K562 (cell line): ENCODE results near the gene UVRAG. TPM values are rescaled to one million over a fixed set of nuclear protein-coding genes. Genes with fewer than 3 reads are reported as not detected.
A peak's percentile ranks its signal among the peaks of the same experiment; 100 is the strongest.

Experiments
- ATAC-seq: fragments of 200-7000 bp; cut with Tn5 transposase; 3 replicates; pipeline ENCODE4 v1.9.1; 2020; ENCODE audit warnings: moderate library complexity
- Bru-seq: library from RNA; stranded (reverse); fragments of 400-500 nt; gene quantifications from one replicate; lab custom pipeline; 2021; lab: Mats Ljungman, UMichigan
- BruChase-seq, 2 experiments: library from RNA; stranded (reverse); fragments of 400-500 nt; gene quantifications; one replicate each; lab custom pipeline; 2021; lab: Mats Ljungman, UMichigan
- BruUV-seq: library from RNA; stranded (reverse); fragments of 400-500 nt; replicated peaks from 2 replicates; lab custom pipeline; 2021; lab: Mats Ljungman, UMichigan
- CTCF ChIA-PET: fragments of 300-600 bp; formaldehyde crosslinking; extraction: SDS; loops from one replicate; lab custom pipeline; 2021; ENCODE audit warnings: low intra/inter-chr PET ratio; lab: Yijun Ruan, JAX
- POLR2A ChIA-PET: fragments of 300-600, 350-650 bp; sonication (Branson Sonifier 250); formaldehyde crosslinking; extraction: SDS; loops from one replicate; lab custom pipeline; 2021; ENCODE audit warnings: antibody characterized with exemption, inconsistent platforms; lab: Yijun Ruan, JAX
- DNase-seq, 4 experiments: peaks; one replicate each; pipeline versions ENCODE4 v3.0.0 to v3.0.0-alpha.2; 2011 to 2018; ENCODE audit warnings: low spot score in 3 of 4, mixed read lengths in 3 of 4; ENCODE audit errors: extremely low read depth in 1 of 4
- FAIRE-seq: peaks from 2 replicates; lab custom pipeline; 2011; peaks lifted over from hg19 to GRCh38; lab: Jason Lieb, UNC
- H2AFZ ChIP-seq: 2 replicates; pipeline ENCODE4 v1.6.0; 2011; ENCODE audit warnings: low read depth, low read length, control low read depth, inconsistent platforms
- H3K27ac ChIP-seq: fragments of 200-600 bp; 3 replicates; pipeline ENCODE4 v1.8.0; 2011; ENCODE audit warnings: low read depth, mild to moderate bottlenecking, control low read depth, inconsistent platforms, low read length, moderate library complexity, mixed read lengths; ENCODE audit errors: extremely low read depth
- H3K27me3 ChIP-seq, 2 experiments: fragments of 300-600 bp in 1 of 2; 2 replicates in 1 of 2; 3 replicates in 1 of 2; pipeline versions ENCODE4 v1.6.0 to v1.8.0; 2011; ENCODE audit warnings: inconsistent platforms in 2 of 2, low read length in 2 of 2, mild to moderate bottlenecking in 1 of 2, mixed read lengths in 1 of 2, moderate library complexity in 1 of 2; ENCODE audit not compliant: control insufficient read depth in 2 of 2, insufficient read depth in 2 of 2
- H3K36me3 ChIP-seq: fragments of 300-600 bp; 3 replicates; pipeline ENCODE4 v1.8.0; 2011; ENCODE audit warnings: mild to moderate bottlenecking, low read length, inconsistent platforms; ENCODE audit not compliant: control insufficient read depth, insufficient read depth
- H3K4me1 ChIP-seq, 2 experiments: fragments of 200-600 bp in 1 of 2; replicated peaks in 1 of 2; 2 replicates in 1 of 2; 3 replicates in 1 of 2; pipeline versions ENCODE4 v1.5.1 to v1.8.0; 2011; ENCODE audit warnings: inconsistent platforms in 2 of 2, low read length in 2 of 2, mild to moderate bottlenecking in 1 of 2, mixed read lengths in 1 of 2, moderate library complexity in 1 of 2; ENCODE audit not compliant: control insufficient read depth in 2 of 2, insufficient read depth in 2 of 2
- H3K4me2 ChIP-seq: 2 replicates; pipeline ENCODE4 v1.6.1; 2011; ENCODE audit warnings: low read length, control low read depth, inconsistent platforms, mixed read lengths; ENCODE audit not compliant: insufficient read depth
- H3K4me3 ChIP-seq: fragments of 200-600 bp; sonication (generic), shearing (Covaris generic); 2 replicates; pipeline ENCODE4 v1.5.1; 2016; ENCODE audit warnings: control low read depth, inconsistent platforms
- H3K79me2 ChIP-seq: fragments of 200-600 bp; 3 replicates; pipeline ENCODE4 v1.8.0; 2011; ENCODE audit warnings: low read length, inconsistent platforms; ENCODE audit not compliant: control insufficient read depth, insufficient read depth
- H3K9ac ChIP-seq, 2 experiments: 2 replicates each; pipeline versions ENCODE4 v1.6.0 to v1.6.1; 2011; ENCODE audit warnings: low read depth in 2 of 2, low read length in 2 of 2, control low read depth in 1 of 2, inconsistent platforms in 1 of 2, mild to moderate bottlenecking in 1 of 2, mixed read lengths in 1 of 2; ENCODE audit not compliant: insufficient read depth in 1 of 2
- H3K9me1 ChIP-seq: one replicate; pipeline ENCODE4 v1.6.0; 2011; ENCODE audit warnings: inconsistent platforms, mild to moderate bottlenecking, low read length, moderate library complexity; ENCODE audit not compliant: control insufficient read depth, insufficient read depth
- H3K9me3 ChIP-seq: replicated peaks from 2 replicates; pipeline ENCODE4 v1.5.1; 2011; ENCODE audit warnings: low read depth, low read length, inconsistent platforms; ENCODE audit not compliant: control insufficient read depth, insufficient read depth
- H4K20me1 ChIP-seq: replicated peaks from 2 replicates; pipeline ENCODE4 v1.6.1; 2011; ENCODE audit warnings: low read length, inconsistent platforms, mixed read lengths; ENCODE audit not compliant: control insufficient read depth, insufficient read depth
- ATF3 ChIP-seq, 2 experiments: fragments of 450-650 bp in 1 of 2; sonication (generic) in 1 of 2; formaldehyde crosslinking in 1 of 2; IDR thresholded peaks in 1 of 2; conservative IDR thresholded peaks in 1 of 2; 2 replicates each; pipeline versions ENCODE4 v1.6.1 to v1.8.1; 2016 to 2023; ENCODE audit warnings: mild to moderate bottlenecking in 2 of 2, moderate library complexity in 2 of 2, inconsistent platforms in 1 of 2, missing genetic modification reagents in 1 of 2
- CAMTA2 ChIP-seq: fragments of 250-450 bp; sonication (Bioruptor Pico); conservative IDR thresholded peaks from 2 replicates; pipeline ENCODE4 v1.5.1; 2022
- CTCF ChIP-seq, 3 experiments: IDR thresholded peaks in 2 of 3; conservative IDR thresholded peaks in 1 of 3; 2 replicates each; pipeline ENCODE4 v1.5.1; 2011 to 2012; ENCODE audit warnings: low read length in 3 of 3, mild to moderate bottlenecking in 3 of 3, control low read depth in 2 of 3, improper control_type of control experiment in 1 of 3, inconsistent platforms in 1 of 3, low read depth in 1 of 3, mixed read lengths in 1 of 3, moderate library complexity in 1 of 3; ENCODE audit not compliant: insufficient read depth in 2 of 3
- E2F3 ChIP-seq: fragments of 250-450 bp; sonication (Bioruptor Pico); IDR thresholded peaks from 2 replicates; pipeline ENCODE4 v1.4.0; 2020; ENCODE audit warnings: mild to moderate bottlenecking
- EHMT2 ChIP-seq: fragments of 450-650 bp; IDR thresholded peaks from 2 replicates; pipeline ENCODE4 v1.6.1; 2018; ENCODE audit warnings: antibody characterized with exemption
- MNT ChIP-seq, 2 experiments: fragments of 450-650 bp; conservative IDR thresholded peaks; 2 replicates each; pipeline ENCODE4 v1.6.1; 2017; ENCODE audit warnings: mild to moderate bottlenecking in 2 of 2, moderate library complexity in 2 of 2
- MYC ChIP-seq, 2 experiments: fragments of 250-450 bp in 1 of 2; sonication (Bioruptor Pico) in 1 of 2; IDR thresholded peaks; 2 replicates each; pipeline versions ENCODE4 v1.5.1 to v1.6.1; 2012 to 2021; ENCODE audit warnings: low read depth in 2 of 2, borderline replicate concordance in 1 of 2, improper control_type of control experiment in 1 of 2, low read length in 1 of 2, mild to moderate bottlenecking in 1 of 2, moderate library complexity in 1 of 2
- RBM25 ChIP-seq: fragments of 200-400 bp; formaldehyde crosslinking; IDR thresholded peaks from 2 replicates; pipeline ENCODE4 v1.6.1; 2018; ENCODE audit warnings: low read length, low read depth, moderate library complexity; ENCODE audit not compliant: severe bottlenecking
- SP1 ChIP-seq: sonication (generic); formaldehyde crosslinking; IDR thresholded peaks from 2 replicates; pipeline ENCODE4 v1.8.1; 2022; ENCODE audit warnings: mild to moderate bottlenecking, missing genetic modification reagents
- TCF7 ChIP-seq: sonication (generic); IDR thresholded peaks from 2 replicates; pipeline ENCODE4 v1.6.1; 2016; ENCODE audit warnings: antibody characterized with exemption, borderline replicate concordance
- WGBS: fragments of 100-300 bp; shearing (Covaris generic); methylation state at CpG from one replicate; pipeline ENCODE4 v1.1.6; 2016; ENCODE audit warnings: low coverage, mixed read lengths; ENCODE audit not compliant: insufficient coverage; ENCODE audit errors: missing lambda C conversion rate; 5-methylcytosine and 5-hydroxymethylcytosine counted together
- in situ Hi-C: fragments of 300-500 bp; cut with MboI; formaldehyde crosslinking; loops from 4 replicates; pipeline ENCODE4 v1.15.0; 2018; ENCODE audit warnings: inconsistent platforms, mixed read lengths
- intact Hi-C: fragments of 100-400 bp; cut with micrococcal nuclease; formaldehyde crosslinking; loops from 2 replicates; pipeline ENCODE4 v1.14.2; 2022
- long read RNA-seq, 3 experiments: library from polyadenylated mRNA in 2 of 3; library from RNA in 1 of 3; unstranded in 2 of 3; stranded (forward) in 1 of 3; transcript quantifications; one replicate each; pipeline ENCODE4 v2.0.0, GENCODE V29; 2019 to 2022
- polyA minus RNA-seq, 3 experiments: library from RNA; depleted of rRNA, polyadenylated mRNA; stranded (reverse); fragments of >200 nt; gene quantifications; 2 replicates each; pipeline ENCODE4 v1.2.3, GENCODE V29; 2011
- polyA plus RNA-seq, 8 experiments: library from polyadenylated mRNA; depleted of rRNA in 4 of 8; stranded (reverse) in 5 of 8; unstranded in 3 of 8; fragments of >200 nt; fragmentation: Nextera tagmentation in 2 of 8; fragmentation: Illumina TruSeq in 1 of 8; extraction: Ambion mirVana in 2 of 8; extraction: Trizol in 1 of 8; gene quantifications; 2 replicates each; pipeline versions ENCODE4 v1.2.1 to v1.2.3, GENCODE V29; 2011 to 2014; ENCODE audit warnings: inconsistent platforms in 1 of 8, missing spikeins in 1 of 8
- total RNA-seq, 7 experiments: library from RNA; depleted of rRNA in 6 of 7; stranded (reverse); fragments of >200 nt in 6 of 7; fragmentation: Illumina TruSeq in 2 of 7; extraction: Trizol in 2 of 7; gene quantifications; 2 replicates each; pipeline versions ENCODE4 v1.2.1 to v1.2.3, GENCODE V29; 2011 to 2021; ENCODE audit warnings: low replicate concordance in 1 of 7

UVRAG gene
- total RNA-seq (2011; cell fraction: chromatin; rRNA removed; ENCODE audit: low replicate concordance): 37.0 and 117 TPM in 2 replicates
- 12.7 and 16.6 TPM in 2 replicates for total RNA-seq (2011; cell fraction: nucleolus; rRNA removed)
- total RNA-seq (2011; cell fraction: nucleoplasm; rRNA removed): 46.7 and 79.5 TPM in 2 replicates
- total RNA-seq (2014; rRNA removed) (10.5 and 12.3 TPM in 2 replicates), total RNA-seq (2014; rRNA removed; fragmentation: Illumina TruSeq; extraction: Trizol) (17.6 and 21.0 TPM in 2 replicates), total RNA-seq (2015; rRNA removed; fragmentation: Illumina TruSeq; extraction: Trizol) (15.8 and 17.8 TPM in 2 replicates), total RNA-seq (2021) (16.0 TPM in 2 replicates), polyA plus RNA-seq (2011; rRNA removed) (10.2 and 12.4 TPM in 2 replicates), polyA plus RNA-seq (2014; fragmentation: Illumina TruSeq; extraction: Trizol) (11.0 and 13.8 TPM in 2 replicates), polyA plus RNA-seq (2014; fragmentation: Nextera tagmentation; extraction: Ambion mirVana) (1 to 10 TPM; 3.1 to 5.2 TPM), polyA plus RNA-seq (2014; rRNA removed) (9.2 and 9.4 TPM in 2 replicates), polyA minus RNA-seq (2011; rRNA and poly(A)+ RNA removed) (32.2 and 40.2 TPM in 2 replicates), Bru-seq, nascent RNA (percentile 80 among the genes with signal in this experiment), BruChase-seq, experiment 1, labeled RNA remaining after a 2-hour chase (percentile 76 among the genes with signal in this experiment), BruChase-seq, experiment 2, labeled RNA remaining after a 6-hour chase (percentile 72 among the genes with signal in this experiment)
- 5.0 and 6.4 TPM in 2 replicates for polyA plus RNA-seq (2011; cell fraction: cytosol; rRNA removed)
- 10.7 and 13.0 TPM in 2 replicates for polyA plus RNA-seq (2011; cell fraction: nucleus; rRNA removed)
- polyA plus RNA-seq (2012): 10.5 and 10.6 TPM in 2 replicates
- polyA minus RNA-seq (2011; cell fraction: cytosol; rRNA and poly(A)+ RNA removed): 6.5 and 6.9 TPM in 2 replicates
- 31.5 and 58.0 TPM in 2 replicates for polyA minus RNA-seq (2011; cell fraction: nucleus; rRNA and poly(A)+ RNA removed)
- long read RNA-seq, experiment 1, full-length matches to known transcripts: 51 of 78 reads
- long read RNA-seq, experiment 1, partial matches to known transcripts: 15 of 78 reads
- long read RNA-seq, experiment 1, other reads (novel, unspliced or antisense): 12 of 78 reads
- long read RNA-seq, experiment 2, full-length matches to known transcripts: 6 of 18 reads
- long read RNA-seq, experiment 2, partial matches to known transcripts: 2 of 18 reads
- long read RNA-seq, experiment 2, other reads (novel, unspliced or antisense): 10 of 18 reads
- long read RNA-seq, experiment 3, full-length matches to known transcripts: 1 of 9 reads
- long read RNA-seq, experiment 3, partial matches to known transcripts: 6 of 9 reads
- long read RNA-seq, experiment 3, other reads (novel, unspliced or antisense): 2 of 9 reads

- H3K79me2 ChIP-seq: peaks cover 44% of the 10 kb centered on the region
- H3K4me1 ChIP-seq: peaks cover 14 to 28% of the 10 kb centered on the region in 2 experiments
- peak within 1 kb of the TSS; percentile 98 for H2AFZ ChIP-seq
- POLR2A ChIA-PET: interaction anchor here (0.7 to 2.7 kb wide), 2 partner anchors 12 to 308 kb away, joined by 3 to 11 read pairs; no protein-coding TSS in a partner anchor
- WGBS: under 1% methylated on average over 29 of the region's 39 CpGs
- no peaks in the 10 kb centered on the region for H3K27me3 ChIP-seq
- in situ Hi-C loops (no loop called here), intact Hi-C loops (no loop called here)
- FAIRE-seq: peak; percentile 99
- peak; percentile 96 for ATAC-seq
- CTCF ChIA-PET: no interaction called here
- H3K9me1 ChIP-seq: no peaks in the 10 kb centered on the region
- H3K27ac ChIP-seq: peak within 1 kb of the TSS; percentile 79
- peak within 1 kb of the TSS; percentile 87 for H3K4me3 ChIP-seq
- no TSS peak for BruUV-seq
- peak within 1 kb of the TSS; percentile 75 to 92 for H3K9ac ChIP-seq
- H3K9me3 ChIP-seq: no peaks in the 10 kb centered on the region
- peak; percentile 98 to 100 (median 98) for DNase-seq
- no peaks in the 10 kb centered on the region for H3K36me3 ChIP-seq
- H4K20me1 ChIP-seq: no peaks in the 10 kb centered on the region; the same call in 1 of the 2 replicates
- peak within 1 kb of the TSS; percentile 84 for H3K4me2 ChIP-seq
- TF ChIP-seq MNT (conservative IDR thresholded peaks at IDR 0.05) (peak; percentile 90 to 96), TCF7 (no peak), EHMT2 (no peak), SP1 (CRISPR knock-in tag) (peak; percentile 89), MYC (IDR thresholded peaks at IDR 0.05; ENCODE audit: low read depth, low read length) (peak; percentile 50), MYC (CRISPR knock-in tag; IDR thresholded peaks at IDR 0.05; ENCODE audit: borderline replicate concordance, low read depth) (no peak), E2F3 (CRISPR knock-in tag) (peak; percentile 17; the same call in 1 of the 2 replicates), RBM25 (peak; percentile 97), ATF3 (IDR thresholded peaks at IDR 0.05) (peak; percentile 57; the same call in 1 of the 2 replicates), ATF3 (CRISPR knock-in tag; conservative IDR thresholded peaks at IDR 0.05) (no peak), CTCF (IDR thresholded peaks at IDR 0.05 in 2 of 3, conservative IDR thresholded peaks at IDR 0.05 in 1 of 3; ENCODE audit: insufficient read depth in 2 of 3, low read depth in 1 of 3, low read length in 3 of 3) (peak in 1 of 3 experiments; percentile 9; a peak in 1 of 6 replicates), CAMTA2 (CRISPR knock-in tag) (no peak)
These were observed at the start of gene UVRAG for GRCh38 chr11:75814677-75815344. Gene UVRAG, plus strand, starts transcription at chr11:75815210. Its CDS starts 198 bp downstream, at chr11:75815408.
